GM12875 (cell line): Measurements from ENCODE around the gene LRRC27.

ENCODE experiments used
- H3K4me3 ChIP-seq: one replicate; pipeline ENCODE4 v1.5.1; 2011; ENCODE audit warnings: low read depth, low read length, control low read depth
- CTCF ChIP-seq: IDR thresholded peaks from 2 replicates; pipeline ENCODE4 v1.5.1; 2011; ENCODE audit warnings: low read depth, mild to moderate bottlenecking, control low read depth, inconsistent platforms, low read length, moderate library complexity, borderline replicate concordance; ENCODE audit not compliant: insufficient read depth

Gene LRRC27

GRCh38 chr10:132398566-132398991 is 66.6 kb downstream of the LRRC27 start:
- no peak for TF ChIP-seq CTCF
- H3K4me3 ChIP-seq: no peak overlapping the region

- no peak for TF ChIP-seq CTCF
- no peak overlapping the region for H3K4me3 ChIP-seq
Measured at GRCh38 chr10:132399117-132400035, 67.4 kb downstream of the LRRC27 start.

GRCh38 chr10:132400041-132400546 is 68.1 kb downstream of the LRRC27 start:
- no peak overlapping the region for H3K4me3 ChIP-seq
- TF ChIP-seq CTCF: no peak

DNA sequence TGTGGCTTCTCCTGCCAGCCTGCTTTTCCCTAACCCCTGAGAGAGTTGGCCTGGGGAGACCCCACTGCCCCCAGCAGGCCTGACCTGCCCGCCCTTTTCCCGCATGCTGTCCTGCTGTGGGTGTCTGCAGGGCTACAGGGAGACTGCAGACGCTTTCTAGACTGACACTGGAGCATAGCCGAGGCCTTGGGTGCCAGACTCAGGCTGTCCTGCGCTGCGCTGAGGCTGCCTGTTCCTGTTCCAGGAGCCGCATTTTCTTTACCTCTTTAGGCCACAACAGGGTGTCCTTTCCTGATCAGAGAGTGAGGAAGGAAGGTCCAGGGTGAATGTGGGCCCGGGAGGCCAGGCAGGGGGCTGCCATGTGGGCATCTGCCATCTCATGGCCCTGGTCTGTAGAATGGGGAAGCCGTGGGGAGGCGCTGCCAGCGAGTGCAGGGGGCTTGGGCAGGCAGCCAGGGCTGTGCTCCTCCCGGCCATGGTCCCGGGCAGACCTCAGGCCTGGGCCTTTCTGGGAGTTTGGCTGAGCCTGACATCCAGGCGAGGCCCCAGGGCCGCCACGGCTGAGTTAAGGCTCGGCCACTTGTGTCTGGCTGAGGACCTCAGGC is 68.7 kb downstream of the LRRC27 start:
- no peak for TF ChIP-seq CTCF
- no peak overlapping the region for H3K4me3 ChIP-seq

- H3K4me3 ChIP-seq: no peak overlapping the region
- TF ChIP-seq CTCF: no peak
Measured at GRCh38 chr10:132401401-132402118, 69.6 kb downstream of the LRRC27 start.

DNA sequence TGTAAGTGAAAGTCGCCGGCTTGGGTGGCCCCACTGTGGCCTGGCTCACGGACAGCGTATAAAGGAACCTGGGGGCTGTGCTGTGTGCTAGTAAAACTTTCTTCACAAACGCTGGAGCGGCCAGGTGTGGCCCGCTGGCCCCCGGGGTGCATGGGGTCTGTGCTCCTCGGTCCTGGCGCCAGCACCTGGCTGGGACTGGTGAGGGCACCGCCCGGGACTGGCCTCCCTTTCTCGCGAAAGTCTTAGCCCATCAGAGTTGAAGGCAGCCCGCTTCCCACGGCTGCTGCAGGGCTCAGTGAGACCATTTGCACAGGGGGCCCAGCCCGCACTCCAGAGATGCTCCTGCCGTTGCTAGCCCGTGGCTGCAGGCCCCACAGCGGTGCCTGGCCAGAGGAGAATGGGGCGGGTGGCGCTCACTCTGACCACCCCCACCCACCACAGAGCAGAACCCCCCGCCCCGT is 70.8 kb downstream of the LRRC27 start:
- no peak for TF ChIP-seq CTCF
- no peak overlapping the region for H3K4me3 ChIP-seq
